ENCODE results near the gene OR52A1. TPM values are rescaled to one million over a fixed set of nuclear protein-coding genes. Genes with fewer than 3 reads are reported as not detected.
"Not testable (repeated sequence)": the region's sequence is repeated elsewhere in the genome, so short reads cannot be mapped to it uniquely, and the experiment has no call there.

The OR52A1 gene
- total and polyA plus RNA-seq, 2 of the 8 experiments (the other 6 are each of a cell fraction or from before 2014, with no cell fraction given): 5.9 to 12.2 TPM

GRCh38 chr11:5161045-5161444 is 6.5 kb upstream of the OR52A1 start:
- FAIRE-seq; H3K4me1 ChIP-seq (replicated peaks in 1 of 4; ENCODE audit: control insufficient read depth in 3 of 4, insufficient read depth in 4 of 4, low read length in 3 of 4); H3K79me1 ChIP-seq (ENCODE audit: low read depth, low read length); H2BK5ac ChIP-seq (ENCODE audit: low read depth, low read length); H4K5ac ChIP-seq (ENCODE audit: insufficient read length, low read depth, low read length); H3K9ac ChIP-seq (replicated peaks in 1 of 4; ENCODE audit: extremely low read depth in 1 of 4, low read depth in 3 of 4, low read length in 3 of 4); H3K18ac ChIP-seq (ENCODE audit: extremely low read depth, low read length); H3K79me2 ChIP-seq (ENCODE audit: control insufficient read depth in 1 of 2, insufficient read depth in 2 of 2, low read length in 2 of 2); H3K27ac ChIP-seq (ENCODE audit: low read depth, low read length); H3K56ac ChIP-seq (replicated peaks; ENCODE audit: insufficient read length, low read depth, low read length); H3K23me2 ChIP-seq (ENCODE audit: low read depth, low read length); H3K4me3 ChIP-seq (ENCODE audit: extremely low read depth in 1 of 4, insufficient read depth in 2 of 4, low read depth in 3 of 4, low read length in 4 of 4); CTCF ChIA-PET (ENCODE audit: partially characterized antibody); H3K14ac ChIP-seq (ENCODE audit: insufficient read length); H2AFZ ChIP-seq (ENCODE audit: low read length); H3K9me3 ChIP-seq (ENCODE audit: insufficient read depth in 2 of 2, low read depth in 1 of 2, low read length in 1 of 2); H3K4ac ChIP-seq (replicated peaks; ENCODE audit: insufficient read length, low read depth, low read length); H2BK12ac ChIP-seq (ENCODE audit: low read depth, low read length); H4K8ac ChIP-seq (ENCODE audit: extremely low read depth, insufficient read depth, low read length); H2BK120ac ChIP-seq (replicated peaks; ENCODE audit: low read depth, low read length); H4K91ac ChIP-seq (replicated peaks; ENCODE audit: insufficient read length, low read length); H3K27me3 ChIP-seq (replicated peaks in 1 of 4; ENCODE audit: control insufficient read depth in 3 of 4, extremely low read depth in 1 of 4, insufficient read depth in 3 of 4, low read length in 3 of 4); H2BK20ac ChIP-seq (ENCODE audit: low read length); H2AK5ac ChIP-seq (ENCODE audit: low read depth, low read length); H3K36me3 ChIP-seq (ENCODE audit: control insufficient read depth in 2 of 4, insufficient read depth in 4 of 4, low read length in 3 of 4); POLR2A ChIA-PET (ENCODE audit: partially characterized antibody); H2BK15ac ChIP-seq (ENCODE audit: low read length); DNase-seq (ENCODE audit: low read depth in 1 of 2, low spot score in 2 of 2); H3K23ac ChIP-seq (ENCODE audit: insufficient read length); H4K20me1 ChIP-seq (replicated peaks in 1 of 2; ENCODE audit: control insufficient read depth in 1 of 2, insufficient read depth in 2 of 2, low read length in 2 of 2); H3K4me2 ChIP-seq (ENCODE audit: insufficient read depth in 1 of 2, low read depth in 2 of 2, low read length in 2 of 2): not testable (repeated sequence)
- WGBS, 2 experiments (ENCODE audit: extremely low coverage in 1 of 2, insufficient coverage in 1 of 2, insufficient read length in 1 of 2, insufficient replicate concordance in 2 of 2, low coverage in 1 of 2, low lambda C conversion rate in 2 of 2, missing lambda C conversion rate in 1 of 2): no CpG with 5 or more reads among the region's 1 CpG

DNA sequence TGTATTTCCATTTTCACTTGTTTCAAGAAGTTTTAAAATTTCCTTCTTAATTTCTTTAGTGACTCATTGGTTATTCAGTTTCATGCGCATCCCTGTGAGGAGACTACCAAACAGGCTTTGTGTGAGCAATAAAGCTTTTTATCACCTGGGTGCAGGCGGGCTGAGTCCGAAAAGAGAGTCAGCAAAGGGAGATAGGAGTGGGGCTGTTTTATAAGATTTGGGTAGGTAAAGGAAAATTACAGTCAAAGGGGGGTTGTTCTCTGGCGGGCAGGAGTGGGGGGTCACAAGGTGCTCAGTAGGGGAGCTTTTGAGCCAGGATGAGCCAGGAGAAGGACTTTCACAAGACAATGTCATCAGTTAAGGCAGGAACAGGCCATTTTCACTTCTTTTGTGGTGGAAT is 5.7 kb upstream of the OR52A1 start:
- H3K79me1 ChIP-seq (ENCODE audit: low read depth, low read length); H2BK120ac ChIP-seq (replicated peaks; ENCODE audit: low read depth, low read length); H4K91ac ChIP-seq (replicated peaks; ENCODE audit: insufficient read length, low read length); H3K79me2 ChIP-seq (ENCODE audit: control insufficient read depth in 1 of 2, insufficient read depth in 2 of 2, low read length in 2 of 2); H3K56ac ChIP-seq (replicated peaks; ENCODE audit: insufficient read length, low read depth, low read length); H2BK12ac ChIP-seq (ENCODE audit: low read depth, low read length); H3K9me3 ChIP-seq (ENCODE audit: insufficient read depth in 2 of 2, low read depth in 1 of 2, low read length in 1 of 2); DNase-seq (ENCODE audit: low read depth in 1 of 2, low spot score in 2 of 2); H3K4me3 ChIP-seq (ENCODE audit: extremely low read depth in 1 of 4, insufficient read depth in 2 of 4, low read depth in 3 of 4, low read length in 4 of 4); H3K4me1 ChIP-seq (replicated peaks in 1 of 4; ENCODE audit: control insufficient read depth in 3 of 4, insufficient read depth in 4 of 4, low read length in 3 of 4); H4K5ac ChIP-seq (ENCODE audit: insufficient read length, low read depth, low read length); H4K20me1 ChIP-seq (replicated peaks in 1 of 2; ENCODE audit: control insufficient read depth in 1 of 2, insufficient read depth in 2 of 2, low read length in 2 of 2); H2AK5ac ChIP-seq (ENCODE audit: low read depth, low read length); H4K8ac ChIP-seq (ENCODE audit: extremely low read depth, insufficient read depth, low read length); H3K9ac ChIP-seq (replicated peaks in 1 of 4; ENCODE audit: extremely low read depth in 1 of 4, low read depth in 3 of 4, low read length in 3 of 4); H3K27ac ChIP-seq (ENCODE audit: low read depth, low read length); H3K4ac ChIP-seq (replicated peaks; ENCODE audit: insufficient read length, low read depth, low read length); H3K4me2 ChIP-seq (ENCODE audit: insufficient read depth in 1 of 2, low read depth in 2 of 2, low read length in 2 of 2); H3K18ac ChIP-seq (ENCODE audit: extremely low read depth, low read length); H3K23ac ChIP-seq (ENCODE audit: insufficient read length); POLR2A ChIA-PET (ENCODE audit: partially characterized antibody); H3K23me2 ChIP-seq (ENCODE audit: low read depth, low read length); H2BK5ac ChIP-seq (ENCODE audit: low read depth, low read length); H3K14ac ChIP-seq (ENCODE audit: insufficient read length); H2BK20ac ChIP-seq (ENCODE audit: low read length); CTCF ChIA-PET (ENCODE audit: partially characterized antibody); H3K36me3 ChIP-seq (ENCODE audit: control insufficient read depth in 2 of 4, insufficient read depth in 4 of 4, low read length in 3 of 4); H2BK15ac ChIP-seq (ENCODE audit: low read length); FAIRE-seq; H3K27me3 ChIP-seq (replicated peaks in 1 of 4; ENCODE audit: control insufficient read depth in 3 of 4, extremely low read depth in 1 of 4, insufficient read depth in 3 of 4, low read length in 3 of 4); H2AFZ ChIP-seq (ENCODE audit: low read length): not testable (repeated sequence)
- 90% methylated on average over 4 of the region's 4 CpGs; no CpG with 5 or more reads in 1 of the 2 experiments for WGBS, 2 experiments (ENCODE audit: extremely low coverage in 1 of 2, insufficient coverage in 1 of 2, insufficient read length in 1 of 2, insufficient replicate concordance in 2 of 2, low coverage in 1 of 2, low lambda C conversion rate in 2 of 2, missing lambda C conversion rate in 1 of 2)
